WERI-Rb-1 (cell line): ENCODE measurements around the gene ZNF880.
A peak's percentile ranks its signal among the peaks of the same experiment; 100 is the strongest.

ENCODE experiments used
- DNase-seq: peaks from one replicate; pipeline ENCODE4 v3.0.0-alpha.2; 2020
- H3K27ac ChIP-seq: fragments of 250-450 bp; sonication (Bioruptor Pico); 2 replicates; pipeline ENCODE4 v1.5.1; 2020; ENCODE audit warnings: mild to moderate bottlenecking, moderate library complexity
- H3K27me3 ChIP-seq: fragments of 250-450 bp; sonication (Bioruptor Pico); 2 replicates; pipeline ENCODE4 v1.5.1; 2021; ENCODE audit warnings: mild to moderate bottlenecking, low read depth, moderate library complexity; ENCODE audit not compliant: insufficient read depth, severe bottlenecking
- H3K36me3 ChIP-seq: fragments of 250-450 bp; sonication (Bioruptor Pico); 2 replicates; pipeline ENCODE4 v1.5.1; 2020; ENCODE audit warnings: mild to moderate bottlenecking, moderate library complexity
- H3K4me3 ChIP-seq: 2 replicates; pipeline ENCODE4 v1.5.1; 2011; ENCODE audit warnings: low read depth, mild to moderate bottlenecking, control low read depth, low read length
- H3K9me3 ChIP-seq: fragments of 250-450 bp; sonication (Bioruptor Pico); 2 replicates; pipeline ENCODE4 v1.5.1; 2021; ENCODE audit warnings: mild to moderate bottlenecking, moderate library complexity; ENCODE audit not compliant: severe bottlenecking
- TF ChIP-seq, protein P1 (sequence below): IDR thresholded peaks from 2 replicates; pipeline ENCODE4 v1.5.1; 2011; ENCODE audit warnings: low read depth, mild to moderate bottlenecking, control low read depth, inconsistent platforms, low read length

Gene ZNF880

DNA sequence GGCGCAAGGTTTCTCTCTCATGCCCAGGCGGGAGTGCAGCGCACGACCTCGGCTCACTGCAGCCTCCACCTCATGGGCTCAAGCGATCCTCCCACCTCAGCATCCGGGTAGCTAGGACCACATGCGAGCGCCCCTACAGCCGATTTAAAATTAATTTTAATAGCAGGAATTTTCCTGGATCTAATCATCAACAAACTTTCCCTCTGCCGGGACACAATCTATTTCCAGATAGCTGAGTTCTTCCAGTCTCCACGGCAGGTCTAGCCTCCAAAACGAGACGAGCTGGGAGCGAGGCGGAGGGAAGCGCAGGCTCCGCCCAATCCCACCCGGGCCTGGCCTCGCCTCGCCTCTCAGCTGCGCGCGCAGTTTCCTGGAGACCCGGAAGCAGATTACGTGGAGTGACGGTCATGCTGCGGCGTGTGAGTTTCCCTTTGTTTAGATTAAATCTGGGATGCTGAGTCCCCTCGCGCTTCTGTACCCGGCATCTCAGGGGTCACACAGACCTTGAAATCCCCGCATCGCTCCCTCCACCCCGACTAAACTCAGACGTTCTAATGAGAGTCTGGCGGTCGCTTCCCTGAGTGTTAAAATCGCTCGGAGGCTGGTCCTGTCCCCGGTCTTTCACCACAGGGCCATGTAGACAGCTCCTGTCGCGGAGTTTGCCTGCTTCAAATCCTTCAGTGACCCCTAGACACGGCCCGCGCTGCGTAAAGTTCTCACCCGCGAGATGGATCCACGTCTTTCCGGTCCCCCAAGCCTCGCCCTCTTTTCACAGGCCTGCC, at the start of gene ZNF880:
Gene ZNF880, plus strand, starts transcription at position 365 of the 782 bp plus-strand sequence. Its CDS starts 43 bp downstream, at position 408.
- Histone ChIP-seq H3K36me3 (peaks cover 44% of the 10 kb centered on the region), H3K27ac (peak within 1 kb of the TSS; percentile 95), H3K27me3 (no peaks in the 10 kb centered on the region), H3K4me3 (peak within 1 kb of the TSS; percentile 87), H3K9me3 (peaks cover 19% of the 10 kb centered on the region)
- peak; percentile 95 for DNase-seq
- TF ChIP-seq, protein P1, sequence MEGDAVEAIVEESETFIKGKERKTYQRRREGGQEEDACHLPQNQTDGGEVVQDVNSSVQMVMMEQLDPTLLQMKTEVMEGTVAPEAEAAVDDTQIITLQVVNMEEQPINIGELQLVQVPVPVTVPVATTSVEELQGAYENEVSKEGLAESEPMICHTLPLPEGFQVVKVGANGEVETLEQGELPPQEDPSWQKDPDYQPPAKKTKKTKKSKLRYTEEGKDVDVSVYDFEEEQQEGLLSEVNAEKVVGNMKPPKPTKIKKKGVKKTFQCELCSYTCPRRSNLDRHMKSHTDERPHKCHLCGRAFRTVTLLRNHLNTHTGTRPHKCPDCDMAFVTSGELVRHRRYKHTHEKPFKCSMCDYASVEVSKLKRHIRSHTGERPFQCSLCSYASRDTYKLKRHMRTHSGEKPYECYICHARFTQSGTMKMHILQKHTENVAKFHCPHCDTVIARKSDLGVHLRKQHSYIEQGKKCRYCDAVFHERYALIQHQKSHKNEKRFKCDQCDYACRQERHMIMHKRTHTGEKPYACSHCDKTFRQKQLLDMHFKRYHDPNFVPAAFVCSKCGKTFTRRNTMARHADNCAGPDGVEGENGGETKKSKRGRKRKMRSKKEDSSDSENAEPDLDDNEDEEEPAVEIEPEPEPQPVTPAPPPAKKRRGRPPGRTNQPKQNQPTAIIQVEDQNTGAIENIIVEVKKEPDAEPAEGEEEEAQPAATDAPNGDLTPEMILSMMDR = no peak

DNA sequence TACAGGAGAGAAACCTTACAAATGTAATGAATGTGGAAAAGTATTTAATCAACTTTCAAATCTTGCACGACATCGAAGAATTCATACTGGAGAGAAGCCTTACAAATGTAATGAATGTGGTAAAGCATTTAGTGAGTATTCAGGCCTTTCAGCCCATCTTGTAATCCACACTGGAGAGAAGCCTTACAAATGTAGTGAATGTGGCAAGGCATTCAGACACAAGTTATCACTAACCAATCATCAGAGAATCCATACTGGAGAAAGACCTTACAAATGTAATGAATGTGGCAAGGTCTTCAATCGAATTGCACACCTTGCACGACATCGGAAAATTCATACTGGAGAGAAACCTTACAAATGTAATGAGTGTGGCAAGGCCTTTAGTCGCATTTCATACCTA, 47.3 kb upstream of the ZNF880 start:
- no peak for DNase-seq
- Histone ChIP-seq H3K9me3 (peaks cover 51% of the 10 kb centered on the region), H3K27me3 (no peaks in the 10 kb centered on the region), H3K27ac (no peak overlapping the region), H3K4me3 (no peak overlapping the region), H3K36me3 (peaks cover 69% of the 10 kb centered on the region)
- TF ChIP-seq, protein P1 = no peak

DNA sequence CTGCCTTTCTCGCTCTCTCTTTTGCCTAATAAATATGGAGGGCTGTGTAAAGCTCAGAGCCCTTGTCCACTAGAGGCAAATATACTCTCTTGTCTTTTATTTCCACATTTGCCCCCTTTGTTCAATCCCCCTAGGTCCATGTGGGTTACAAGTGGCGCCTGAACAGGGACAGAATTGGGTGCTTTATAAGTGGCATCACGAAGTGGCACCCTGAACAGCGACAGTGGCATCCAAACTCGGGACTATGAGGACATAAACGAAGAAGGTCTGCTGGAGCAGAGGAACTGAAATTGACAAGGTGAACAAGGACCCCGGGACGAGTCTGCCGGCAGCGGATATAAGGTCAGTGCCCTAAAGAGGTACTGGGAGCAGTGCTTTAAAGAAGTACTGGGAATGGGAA, 38.0 kb upstream of the ZNF880 start:
- TF ChIP-seq, protein P1 = no peak
- no peak overlapping the region for H3K27ac ChIP-seq
- no peak overlapping the region for H3K4me3 ChIP-seq
- H3K36me3 ChIP-seq = peaks cover 4% of the 10 kb centered on the region; the same call in 1 of the 2 replicates
- no peaks in the 10 kb centered on the region for H3K27me3 ChIP-seq
- no peak for DNase-seq
- H3K9me3 ChIP-seq = peaks cover 20% of the 10 kb centered on the region

DNA sequence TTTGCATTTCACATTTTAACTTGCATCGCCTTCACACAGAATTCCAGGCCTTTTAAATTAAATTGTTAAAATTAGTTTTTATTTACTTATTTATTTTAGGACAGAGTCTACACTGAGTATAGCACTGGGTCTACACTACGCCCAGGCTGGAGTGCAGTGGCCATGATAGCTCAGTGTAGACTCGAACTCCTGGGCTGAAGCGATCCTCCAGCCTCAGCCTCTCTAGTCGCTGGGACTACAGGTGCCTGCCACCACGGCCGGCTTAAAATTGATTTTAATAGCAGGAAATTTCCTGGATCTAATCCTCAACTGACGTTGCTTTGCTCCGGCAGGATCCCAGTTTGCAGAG, 34.0 kb upstream of the ZNF880 start:
- Histone ChIP-seq H3K4me3 (peak overlapping the region; percentile 95), H3K27me3 (no peaks in the 10 kb centered on the region), H3K9me3 (peaks cover 8% of the 10 kb centered on the region), H3K36me3 (peaks cover 13% of the 10 kb centered on the region), H3K27ac (peak overlapping the region; percentile 98)
- TF ChIP-seq, protein P1 = no peak
- no peak for DNase-seq

DNA sequence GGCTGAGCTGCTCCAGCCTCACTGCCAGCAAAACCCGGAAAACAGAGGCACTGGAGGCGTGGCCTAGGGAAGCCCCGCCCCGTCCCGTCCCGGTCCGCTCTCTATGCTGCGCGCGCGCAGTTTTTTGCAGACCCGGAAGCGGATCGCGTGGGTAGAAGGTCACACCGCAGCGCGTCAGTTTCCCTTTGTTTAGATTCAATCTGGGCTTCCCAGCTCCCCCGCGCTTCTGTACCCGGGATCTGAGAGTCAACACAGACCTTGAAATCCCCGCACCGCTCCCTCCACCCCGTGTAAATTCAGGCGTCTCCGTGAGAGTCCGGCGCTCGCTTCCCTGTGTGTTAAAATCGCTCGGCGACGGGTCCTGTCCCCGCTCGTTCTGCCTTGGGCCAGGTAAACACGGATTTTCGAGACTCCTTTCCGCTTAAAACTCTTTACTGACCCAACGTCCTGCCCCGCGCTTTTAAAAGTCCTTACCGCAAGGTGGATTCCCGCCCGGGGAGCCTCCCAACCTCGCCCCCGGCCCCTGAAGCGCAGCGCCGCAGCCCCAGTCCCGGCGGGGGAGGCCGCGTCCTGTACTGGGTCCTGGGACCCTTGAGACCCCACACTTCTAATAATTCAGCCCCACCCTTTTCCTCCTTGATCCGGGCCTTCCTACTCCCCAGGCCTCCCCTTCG, 33.5 kb upstream of the ZNF880 start, which contains the start of gene ZNF610:
Gene ZNF610, plus strand, starts transcription at position 127 of the 674 bp plus-strand sequence. CDS start 12,930 bp downstream, outside the sequence.
- no peaks in the 10 kb centered on the region for H3K27me3 ChIP-seq
- TF ChIP-seq, protein P1 = no peak
- H3K36me3 ChIP-seq = peaks cover 13% of the 10 kb centered on the region
- H3K4me3 ChIP-seq = peak within 1 kb of the TSS; percentile 95
- DNase-seq = peak; percentile 93
- peak within 1 kb of the TSS; percentile 98 for H3K27ac ChIP-seq
- peaks cover 6% of the 10 kb centered on the region for H3K9me3 ChIP-seq
